GM19238 (cell line): ENCODE measurements around the gene CAMKV.
"Not testable (repeated sequence)": the region's sequence is repeated elsewhere in the genome, so short reads cannot be mapped to it uniquely, and the experiment has no call there.

Experiments
- DNase-seq: peaks from one replicate; pipeline ENCODE4 v3.0.0; 2011; ENCODE audit warnings: low spot score; ENCODE audit not compliant: insufficient read length

The CAMKV gene

DNA sequence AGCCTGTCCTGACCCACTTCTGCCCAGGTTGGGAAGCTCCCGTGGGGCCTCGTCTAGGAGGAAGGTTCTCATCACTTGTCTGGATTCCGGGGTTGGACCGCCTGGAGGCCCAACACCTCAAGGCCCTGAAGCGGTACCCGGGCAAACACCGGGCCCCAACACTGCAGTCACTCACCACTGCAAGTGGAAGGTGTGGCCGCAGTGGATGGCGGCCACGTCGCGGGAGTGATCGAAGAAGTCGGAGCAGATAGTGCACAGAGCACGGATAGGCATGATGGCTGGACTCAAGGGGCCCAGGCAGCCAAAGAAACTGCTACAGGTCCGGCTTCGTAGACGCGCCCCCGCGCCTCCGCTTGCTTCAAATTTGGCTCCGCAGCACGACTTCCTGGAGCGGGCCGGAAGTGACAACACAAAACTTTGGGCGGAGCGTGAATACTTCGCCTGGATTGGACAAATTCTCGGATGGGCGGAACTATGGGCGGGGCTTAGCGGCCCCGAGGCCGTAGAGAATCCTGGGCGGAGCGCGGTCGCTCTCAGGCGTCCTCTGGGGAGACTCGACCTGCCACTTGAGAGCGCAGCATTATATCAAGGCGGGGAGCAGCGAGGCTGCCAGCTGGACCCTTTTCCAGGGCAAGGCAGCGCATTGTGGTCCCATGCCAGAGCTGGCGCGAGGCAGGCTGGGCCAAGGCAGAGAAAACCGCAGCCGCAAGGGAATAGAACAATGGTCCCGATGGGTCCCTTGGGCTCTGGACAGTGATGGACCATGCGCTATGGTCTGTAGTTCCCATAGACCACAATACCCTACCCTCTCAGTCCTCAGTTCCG lies 13.3 kb downstream of the CAMKV start, which contains the start of gene TRAIP:
TRAIP (minus strand) TSS at position 384 of the 825 bp plus-strand sequence; CDS start at position 273, 111 bp downstream.
- peak; percentile 99 for DNase-seq

DNA sequence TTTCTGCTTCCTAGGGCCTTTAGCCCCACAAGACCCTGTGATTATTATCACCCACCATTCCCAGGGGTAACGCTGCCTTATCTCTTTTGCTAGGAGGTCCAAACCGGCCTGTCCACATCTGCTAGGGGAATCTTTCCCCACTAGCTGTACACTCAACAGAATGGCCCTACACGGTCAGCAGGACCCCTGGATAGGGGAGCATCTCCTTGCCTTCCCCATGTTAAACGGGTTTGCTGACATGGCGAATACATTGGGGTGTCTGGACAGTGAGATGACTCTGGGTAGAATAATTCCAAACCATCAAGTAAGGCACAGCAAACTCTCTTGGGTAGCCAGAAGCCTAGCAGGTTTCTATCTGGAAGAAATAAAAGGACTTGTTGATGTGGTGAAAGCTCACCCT lies 14.0 kb downstream of the CAMKV start:
- DNase-seq, result no peak

DNA sequence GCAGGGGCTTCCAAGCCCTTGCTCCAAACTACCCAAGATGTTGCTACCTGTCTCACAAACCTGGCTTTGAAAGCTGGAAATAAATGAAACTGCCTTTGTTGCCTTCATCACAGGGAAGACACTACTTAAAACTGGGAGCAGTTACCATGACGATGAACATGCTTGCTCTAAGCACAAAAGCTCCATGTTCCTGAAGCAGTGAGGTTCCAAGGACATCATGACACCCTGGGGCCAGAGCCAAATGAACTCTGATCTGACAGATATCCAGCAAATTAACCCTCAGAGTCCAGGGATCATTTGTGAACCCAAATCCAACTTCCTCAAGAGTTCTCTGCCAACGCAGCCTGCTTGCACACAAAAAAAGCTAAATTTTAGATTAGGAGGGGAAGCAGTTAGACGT lies 24.0 kb downstream of the CAMKV start:
- DNase-seq, result no peak

DNA sequence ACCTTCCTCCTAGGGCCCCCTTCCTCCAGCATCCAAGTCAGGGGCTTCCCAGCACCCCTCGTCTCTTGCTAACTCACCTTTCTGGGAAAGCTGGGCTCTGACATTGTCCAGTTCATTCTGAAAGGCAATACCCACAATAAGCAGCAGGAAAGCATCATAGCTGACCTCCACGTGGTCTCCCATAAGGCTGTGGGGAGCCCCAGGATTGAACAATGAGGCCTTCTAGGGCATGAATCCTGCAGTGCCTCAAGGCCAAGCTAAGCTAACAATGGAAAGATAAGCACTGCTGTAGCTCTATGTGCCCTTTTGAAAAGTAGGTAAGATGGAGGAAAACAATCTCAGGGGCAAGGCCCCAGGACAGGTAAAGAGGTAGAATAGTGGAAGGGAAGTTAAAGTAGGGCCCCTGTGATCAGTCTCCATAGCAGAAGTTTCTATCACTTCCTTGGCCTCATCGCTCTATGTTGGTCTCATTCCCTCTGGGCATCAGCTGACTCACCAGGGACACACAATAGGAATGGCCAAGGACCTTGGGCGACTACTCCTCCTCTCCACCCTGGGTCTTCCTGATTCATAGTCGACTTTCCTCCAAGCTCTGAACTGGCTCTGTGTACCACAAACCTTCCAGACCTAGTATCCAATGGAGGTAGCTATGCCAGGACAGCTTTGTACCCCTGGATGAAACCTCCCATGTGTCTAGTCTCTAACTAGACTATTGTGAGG lies 25.1 kb downstream of the CAMKV start:
- DNase-seq, result no peak

DNA sequence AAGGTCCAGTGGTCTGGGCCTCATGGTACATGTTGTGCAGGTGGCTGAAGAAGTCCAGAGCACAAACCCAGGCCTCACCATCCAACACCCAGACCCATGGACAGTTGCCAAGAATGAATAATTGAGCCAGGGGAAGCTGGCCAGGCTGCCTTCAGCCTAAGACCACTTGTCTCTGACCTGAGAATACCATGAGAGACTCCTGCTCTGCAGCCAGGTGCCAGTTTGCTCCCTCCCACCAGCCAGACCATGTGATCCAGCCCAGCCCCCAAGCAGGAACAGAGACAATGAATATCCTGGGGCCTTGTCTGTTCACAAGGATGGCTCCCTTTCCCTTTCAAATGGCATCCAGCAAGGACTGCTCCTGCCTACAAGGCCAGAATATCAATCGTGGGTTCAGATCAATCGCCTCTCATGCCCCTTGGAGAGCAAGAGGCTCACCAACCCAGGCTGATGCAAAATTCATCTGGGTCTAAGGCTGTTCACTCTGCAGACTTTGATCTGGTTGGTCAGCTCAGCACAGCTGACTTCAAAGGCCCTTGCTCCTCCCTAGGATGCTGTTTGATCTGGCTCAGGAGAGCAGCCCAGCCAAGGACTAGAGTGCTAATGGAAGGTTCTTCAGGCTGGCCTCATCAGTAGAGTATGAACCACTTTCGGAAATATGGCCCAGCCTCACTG lies 26.7 kb downstream of the CAMKV start:
- DNase-seq, result no peak

DNA sequence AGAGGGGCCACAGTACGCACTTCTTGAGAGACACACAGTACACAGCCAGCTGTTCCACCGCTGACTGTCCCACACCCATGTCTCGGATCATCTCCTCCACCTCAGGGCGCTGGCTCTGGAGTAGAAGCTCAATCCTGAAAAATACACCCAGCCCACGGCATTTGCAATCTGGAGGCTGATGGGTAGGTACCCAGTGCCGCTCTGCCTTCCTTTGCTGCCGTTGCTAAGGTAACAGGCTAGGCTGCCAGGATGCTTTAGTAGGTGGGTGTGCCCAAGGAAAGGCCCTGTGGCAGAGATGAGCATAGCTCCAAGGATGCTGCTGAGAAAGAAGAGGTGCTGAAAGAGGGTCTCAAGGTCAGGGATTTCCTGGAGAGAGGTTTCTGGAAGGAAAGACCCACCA lies 27.9 kb downstream of the CAMKV start:
- DNase-seq, result no peak

DNA sequence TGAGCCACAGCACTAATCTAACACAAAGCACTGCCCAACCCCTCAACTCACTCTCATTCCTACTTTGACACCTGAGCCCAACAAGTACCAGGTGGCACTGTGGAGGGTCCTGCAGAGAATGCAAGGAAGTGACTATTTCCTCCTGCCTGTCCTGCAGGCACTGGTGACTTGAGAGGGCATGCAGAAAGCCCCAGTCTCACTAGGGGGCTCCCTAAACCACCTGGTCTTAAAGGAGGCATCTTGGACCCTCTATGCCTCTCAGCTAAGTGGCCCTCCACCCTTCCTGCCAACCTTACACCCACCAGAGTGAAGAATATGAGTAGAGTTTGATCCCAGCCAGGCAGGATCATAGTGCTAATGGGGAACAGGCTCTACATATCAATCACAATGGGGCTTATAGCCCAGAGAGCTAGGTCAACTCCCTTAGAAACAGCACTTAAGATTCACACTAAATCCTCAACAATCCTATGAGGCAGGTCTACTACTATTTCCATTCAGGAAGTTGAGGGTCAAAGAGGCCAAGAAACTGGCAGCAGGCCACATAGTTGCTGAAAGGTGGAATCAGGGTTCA lies 28.5 kb downstream of the CAMKV start:
- no peak for DNase-seq

DNA sequence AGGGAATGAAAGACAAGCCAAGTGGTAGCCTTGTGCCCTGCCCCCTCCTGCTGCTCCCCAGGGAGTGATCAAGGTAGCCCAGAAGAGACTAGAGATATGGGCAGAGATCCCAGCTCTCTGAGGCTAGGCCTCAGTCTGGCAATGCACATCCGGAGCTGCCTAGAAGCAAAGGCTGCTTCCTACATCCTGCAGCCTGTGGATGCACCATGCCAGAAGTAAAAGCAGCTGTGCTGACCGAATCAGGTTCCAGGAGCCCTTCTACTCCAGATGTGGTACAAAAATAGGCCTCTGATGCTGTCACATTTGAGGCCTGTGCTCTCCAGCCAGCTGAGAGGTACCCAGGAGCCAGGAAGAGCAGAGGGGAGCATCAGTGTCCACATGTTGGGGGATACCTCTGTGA lies 29.3 kb downstream of the CAMKV start:
- DNase-seq, result no peak

DNA sequence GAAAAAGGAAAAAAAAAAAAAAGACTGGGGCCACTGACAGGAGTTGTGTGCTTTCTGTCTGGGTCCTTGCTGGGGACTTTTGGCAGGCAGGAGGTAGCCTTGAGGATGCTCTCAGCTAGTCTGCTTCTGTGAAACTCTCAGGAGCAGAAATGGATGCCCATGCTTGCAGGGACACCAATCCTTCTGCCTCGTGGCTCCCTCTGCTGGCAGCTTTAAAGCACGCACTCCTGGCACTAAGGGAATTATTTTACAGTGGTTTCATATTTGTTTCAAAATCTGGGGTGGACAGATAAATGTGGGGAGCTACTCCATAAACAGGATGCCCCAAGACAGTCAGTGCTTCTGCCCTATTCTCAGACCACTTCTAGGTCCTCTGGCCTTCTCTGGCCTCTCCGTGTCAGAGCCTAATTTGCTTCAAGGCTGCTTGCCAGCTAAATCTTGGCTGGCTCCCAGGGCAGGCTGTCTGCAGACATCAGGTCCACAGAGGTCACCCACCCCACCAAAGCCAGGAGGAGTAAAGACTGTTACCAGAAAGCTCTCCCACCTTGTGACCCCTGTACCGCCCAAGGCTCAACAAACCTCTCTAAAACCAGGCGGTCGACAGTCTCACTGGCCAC lies 30.4 kb downstream of the CAMKV start:
- DNase-seq, result peak; percentile 62

DNA sequence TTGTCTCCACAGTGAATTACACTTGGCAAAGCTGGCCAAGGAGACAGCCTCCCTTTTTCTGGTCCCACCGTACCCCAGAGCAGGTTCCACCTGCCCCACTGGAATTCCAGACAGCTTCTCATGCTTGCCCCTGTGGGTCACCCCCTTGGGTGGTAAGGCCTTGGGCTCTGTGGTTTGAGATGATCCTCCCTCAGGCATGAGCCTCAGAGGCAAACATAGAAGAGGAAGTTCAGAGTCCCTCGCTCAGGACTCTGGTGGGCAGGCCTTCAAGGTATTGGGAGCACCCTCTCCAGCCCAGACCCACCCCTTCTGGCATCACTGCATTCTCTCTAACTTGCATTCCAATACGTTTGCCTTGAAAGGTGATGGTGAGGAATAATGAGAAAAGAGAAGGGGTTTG lies 38.4 kb downstream of the CAMKV start:
- no peak for DNase-seq

DNA sequence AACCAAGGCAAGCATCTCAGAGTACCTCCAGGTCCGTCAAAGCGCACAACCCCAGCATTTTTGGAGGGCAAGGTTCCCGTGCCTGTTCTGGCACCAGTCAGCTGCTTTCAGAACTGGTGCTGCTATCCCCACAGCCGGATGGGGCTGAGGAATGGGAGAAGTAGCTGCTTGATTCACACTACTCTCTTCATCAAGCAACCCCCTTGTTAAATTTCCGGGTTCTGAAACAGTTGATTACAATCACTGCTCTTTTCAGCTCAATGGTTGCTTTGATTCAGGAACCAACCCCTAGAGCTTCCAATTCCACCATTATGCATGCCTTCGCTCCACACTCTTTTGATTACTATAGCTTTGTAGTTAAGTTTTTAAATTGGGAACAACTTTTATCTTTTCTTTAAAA lies 43.7 kb downstream of the CAMKV start:
- DNase-seq, result no peak

DNA sequence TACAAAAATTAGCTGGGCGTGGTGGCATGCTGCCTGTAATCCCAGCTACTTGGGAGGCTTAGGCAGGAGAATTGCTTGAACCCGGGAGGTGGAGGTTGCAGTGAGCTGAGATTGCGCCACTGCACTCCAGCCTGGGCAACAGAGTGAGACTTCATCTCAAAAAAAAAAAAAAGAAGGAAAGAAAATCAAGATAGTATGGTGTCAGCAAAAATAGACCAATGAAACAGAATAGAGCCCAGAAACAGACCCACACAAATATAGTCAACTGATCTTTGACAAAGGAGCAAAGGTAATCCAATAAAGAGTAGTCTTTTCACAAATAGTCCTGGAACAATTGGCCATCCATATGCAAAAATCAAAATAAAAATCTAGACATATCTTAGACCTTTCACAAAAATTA lies 46.6 kb downstream of the CAMKV start:
- DNase-seq, result not testable (repeated sequence)

DNA sequence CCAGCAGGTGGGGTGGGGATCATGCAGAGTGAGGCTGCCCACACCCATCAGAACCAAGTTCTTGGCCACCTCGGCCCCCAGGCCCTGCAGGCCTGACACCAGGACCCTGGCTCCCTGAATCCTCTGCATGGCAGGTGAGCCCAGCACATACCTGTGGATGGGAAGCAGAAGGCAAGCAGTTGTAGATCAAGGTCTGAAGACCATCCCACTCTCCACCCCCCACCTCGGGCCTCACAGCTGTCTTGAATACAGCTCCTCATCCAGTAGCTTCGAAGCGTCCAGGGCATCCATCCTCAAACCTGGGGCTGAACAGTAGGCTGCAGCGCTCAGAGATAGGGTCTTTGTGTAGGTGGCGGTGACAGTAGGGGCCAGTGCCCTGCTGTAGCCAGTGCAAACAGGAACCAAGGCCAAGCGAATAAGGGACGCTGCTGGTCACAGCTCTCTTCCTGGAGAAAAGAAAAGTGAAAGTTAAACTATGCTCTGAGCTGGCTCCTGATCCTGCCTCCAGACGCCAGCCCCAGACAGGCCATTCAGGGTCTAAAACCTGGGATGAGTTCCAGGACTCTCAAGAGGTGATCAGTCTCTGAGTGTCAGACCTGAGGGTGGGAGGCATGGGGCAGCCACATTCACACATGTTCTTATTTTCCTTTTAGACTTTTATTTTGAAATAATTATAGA lies 56.1 kb downstream of the CAMKV start, which contains the start of gene UBA7:
UBA7 (minus strand) TSS at position 457 of the 678 bp plus-strand sequence; CDS start at position 291, 166 bp downstream.
- DNase-seq, result peak; percentile 77

DNA sequence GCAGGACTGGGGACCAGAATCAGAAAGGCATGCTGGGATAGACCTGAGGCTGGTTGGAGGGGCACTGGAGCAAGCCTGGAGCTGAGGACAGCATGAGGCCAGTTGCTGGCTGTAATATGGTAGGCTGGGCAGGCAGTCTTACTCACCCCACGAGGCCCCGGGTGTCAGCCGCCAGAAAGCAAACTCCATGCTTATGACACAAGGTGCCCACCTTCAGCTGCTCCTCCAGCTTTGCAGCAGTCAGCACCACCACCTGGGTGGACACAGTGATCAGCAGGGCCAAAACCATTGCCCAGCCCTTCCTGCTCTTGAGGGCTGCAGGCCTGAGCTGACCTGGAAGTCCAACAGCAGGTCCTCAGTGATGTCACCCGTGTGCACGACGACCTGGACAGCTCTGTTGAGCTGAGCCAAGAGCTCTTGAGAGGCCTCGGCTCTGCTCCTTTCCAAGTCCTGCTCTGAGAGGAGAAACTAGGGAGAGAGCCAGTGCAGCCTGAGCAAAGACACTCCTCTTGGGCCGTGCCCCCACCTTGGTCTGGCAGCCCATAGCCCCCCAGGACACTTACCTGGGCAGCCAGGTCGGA lies 56.7 kb downstream of the CAMKV start:
- DNase-seq, result no peak
